ENCODE results near the gene TNFAIP1. TPM values are rescaled to one million over a fixed set of nuclear protein-coding genes. Genes with fewer than 3 reads are reported as not detected.

The TNFAIP1 gene
- total RNA-seq, 1 donor from 2014 or later: 69.3 TPM

DNA sequence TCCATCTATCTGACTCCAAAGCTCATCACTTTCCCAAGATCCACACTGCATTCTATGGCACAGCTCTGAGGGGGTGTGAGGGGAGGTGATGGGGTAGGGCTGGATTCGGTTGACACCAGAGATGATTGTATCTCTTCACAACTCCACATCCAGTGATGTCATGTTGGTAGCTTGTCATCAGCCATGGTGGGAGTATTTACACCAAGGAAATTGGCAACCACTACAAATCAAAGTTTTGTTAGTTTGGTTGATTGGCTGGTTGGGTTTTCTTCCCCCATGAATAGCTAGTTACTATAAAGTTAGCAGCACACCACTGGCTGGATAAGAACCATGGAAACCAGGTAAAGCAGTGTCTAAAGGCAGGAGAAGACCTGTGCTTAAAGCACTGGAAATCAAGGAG is 55.4 kb downstream of the TNFAIP1 start:
- TF ChIP-seq, protein P1, sequence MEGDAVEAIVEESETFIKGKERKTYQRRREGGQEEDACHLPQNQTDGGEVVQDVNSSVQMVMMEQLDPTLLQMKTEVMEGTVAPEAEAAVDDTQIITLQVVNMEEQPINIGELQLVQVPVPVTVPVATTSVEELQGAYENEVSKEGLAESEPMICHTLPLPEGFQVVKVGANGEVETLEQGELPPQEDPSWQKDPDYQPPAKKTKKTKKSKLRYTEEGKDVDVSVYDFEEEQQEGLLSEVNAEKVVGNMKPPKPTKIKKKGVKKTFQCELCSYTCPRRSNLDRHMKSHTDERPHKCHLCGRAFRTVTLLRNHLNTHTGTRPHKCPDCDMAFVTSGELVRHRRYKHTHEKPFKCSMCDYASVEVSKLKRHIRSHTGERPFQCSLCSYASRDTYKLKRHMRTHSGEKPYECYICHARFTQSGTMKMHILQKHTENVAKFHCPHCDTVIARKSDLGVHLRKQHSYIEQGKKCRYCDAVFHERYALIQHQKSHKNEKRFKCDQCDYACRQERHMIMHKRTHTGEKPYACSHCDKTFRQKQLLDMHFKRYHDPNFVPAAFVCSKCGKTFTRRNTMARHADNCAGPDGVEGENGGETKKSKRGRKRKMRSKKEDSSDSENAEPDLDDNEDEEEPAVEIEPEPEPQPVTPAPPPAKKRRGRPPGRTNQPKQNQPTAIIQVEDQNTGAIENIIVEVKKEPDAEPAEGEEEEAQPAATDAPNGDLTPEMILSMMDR (conservative IDR thresholded peaks at IDR 0.05; ENCODE audit: low read depth, low read length): no peak
- DNase-seq (ENCODE audit: low read depth): no peak
- no peak overlapping the region for H3K4me3 ChIP-seq (ENCODE audit: low read depth, low read length)

- H3K4me3 ChIP-seq (ENCODE audit: low read depth, low read length): no peak overlapping the region
- no peak for DNase-seq (ENCODE audit: low read depth)
- TF ChIP-seq, protein P1 (conservative IDR thresholded peaks at IDR 0.05; ENCODE audit: low read depth, low read length): no peak
Observed at GRCh38 chr17:28391401-28391800, 55.8 kb downstream of the TNFAIP1 start.

GRCh38 chr17:28392491-28392890 is 56.9 kb downstream of the TNFAIP1 start:
- no peak for DNase-seq (ENCODE audit: low read depth)
- TF ChIP-seq, protein P1 (conservative IDR thresholded peaks at IDR 0.05; ENCODE audit: low read depth, low read length): no peak
- H3K4me3 ChIP-seq (ENCODE audit: low read depth, low read length): no peak overlapping the region

DNA sequence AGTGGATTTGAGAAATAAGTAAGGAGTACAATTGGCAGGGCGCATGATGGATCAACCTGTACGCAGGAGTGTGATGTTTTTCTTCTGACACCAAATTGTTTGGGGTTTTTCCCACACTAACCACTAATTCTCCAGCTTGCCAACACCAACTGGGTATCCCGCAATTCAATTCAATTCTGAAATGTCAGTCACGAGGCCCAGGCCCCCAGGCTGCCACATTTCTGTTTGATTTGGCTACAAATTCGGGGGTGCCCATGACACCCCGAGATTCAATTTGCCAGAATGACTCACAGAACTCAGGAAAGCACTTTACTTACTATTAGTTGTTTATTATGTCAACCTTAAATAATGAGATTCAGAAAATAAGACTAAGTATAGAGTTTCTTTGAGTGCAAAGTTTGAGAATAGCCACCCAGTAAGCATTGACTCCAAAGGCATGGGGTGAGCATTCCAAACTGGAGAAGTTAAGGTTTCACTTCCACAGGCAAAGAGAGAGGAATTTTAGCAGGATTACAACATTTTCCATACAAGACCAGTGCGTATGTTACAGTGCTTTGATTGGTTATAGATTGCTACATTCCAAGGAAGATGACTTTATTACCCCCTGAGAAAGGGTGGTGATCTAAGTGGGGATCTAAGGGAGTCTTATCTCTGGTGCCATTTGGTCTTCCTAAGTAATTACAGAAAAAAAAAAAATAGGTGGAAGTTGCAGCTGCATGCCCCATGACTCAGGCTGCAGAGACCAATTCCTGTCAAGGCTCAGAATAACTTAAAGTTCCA is 59.0 kb downstream of the TNFAIP1 start:
- DNase-seq (ENCODE audit: low read depth): no peak

DNA sequence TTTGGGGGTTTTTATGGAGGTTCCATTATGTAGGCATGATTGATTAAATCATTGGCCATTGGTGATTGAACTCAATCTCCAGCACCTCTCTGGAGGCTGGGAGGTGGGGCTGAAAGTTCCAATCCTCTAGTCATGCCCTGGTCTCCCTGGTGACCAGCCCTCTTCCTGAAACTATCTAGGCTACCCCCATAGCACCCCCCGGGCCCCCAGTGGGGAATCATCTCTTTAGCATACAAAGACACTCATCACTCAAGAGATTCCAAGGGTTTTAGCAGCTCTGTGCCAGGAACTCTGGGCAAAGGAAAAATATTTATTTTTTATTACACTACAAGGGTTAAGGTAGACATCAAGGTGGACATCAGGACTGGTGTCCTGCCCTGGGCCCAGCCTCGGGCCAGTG is 59.9 kb downstream of the TNFAIP1 start:
- TF ChIP-seq, protein P1 (conservative IDR thresholded peaks at IDR 0.05; ENCODE audit: low read depth, low read length): no peak
- no peak for DNase-seq (ENCODE audit: low read depth)
- no peak overlapping the region for H3K4me3 ChIP-seq (ENCODE audit: low read depth, low read length)

More for the DNA sequence above, 59.0 kb downstream of the TNFAIP1 start:
- TF ChIP-seq, protein P1 (conservative IDR thresholded peaks at IDR 0.05; ENCODE audit: low read depth, low read length): no peak
- H3K4me3 ChIP-seq (ENCODE audit: low read depth, low read length): no peak overlapping the region

DNA sequence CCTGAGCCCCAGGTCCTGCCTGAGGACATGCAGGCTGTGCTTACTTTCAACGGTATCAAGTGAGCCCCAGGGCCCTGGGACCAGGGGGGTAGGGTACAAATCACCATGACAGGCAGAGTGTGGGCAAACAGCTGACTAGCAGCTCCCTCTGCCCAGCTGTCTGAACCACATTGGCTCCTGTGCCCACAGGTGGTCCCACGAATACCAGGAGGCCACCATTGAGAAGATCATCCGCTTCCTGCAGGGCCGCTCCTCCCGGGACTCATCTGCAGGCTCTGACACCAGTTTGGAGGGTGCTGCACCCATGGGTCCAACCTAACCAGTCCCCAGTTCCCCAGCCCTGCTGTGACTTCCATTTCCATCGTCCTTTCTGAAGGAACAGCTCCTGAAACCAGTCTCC is 60.4 kb downstream of the TNFAIP1 start:
- TF ChIP-seq, protein P1 (conservative IDR thresholded peaks at IDR 0.05; ENCODE audit: low read depth, low read length): no peak
- H3K4me3 ChIP-seq (ENCODE audit: low read depth, low read length): no peak overlapping the region
- DNase-seq (ENCODE audit: low read depth): no peak

Other genes with a start within 250 kb of the TNFAIP1 start
- gene TMEM97, start 16.6 kb upstream of the TNFAIP1 start, total RNA-seq: 28.5 and 69.8 TPM in 2 replicates
- 30.2 and 32.9 TPM in 2 replicates for gene IFT20, start 289 bp upstream of the TNFAIP1 start, total RNA-seq
- gene POLDIP2, start 21.8 kb downstream of the TNFAIP1 start, total RNA-seq: 96.4 and 131 TPM in 2 replicates
- gene SEBOX, start 29.4 kb downstream of the TNFAIP1 start, total RNA-seq: not detected in 2 replicates
- not detected in 2 replicates for gene VTN, start 34.5 kb downstream of the TNFAIP1 start, total RNA-seq
- 0.80 and 0.81 TPM in 2 replicates for gene SARM1, start 35.9 kb downstream of the TNFAIP1 start, total RNA-seq
- 2.8 and 4.7 TPM in 2 replicates for gene SLC46A1, start 70.5 kb downstream of the TNFAIP1 start, total RNA-seq
- gene SLC13A2, start 137.9 kb downstream of the TNFAIP1 start, total RNA-seq: not detected in 2 replicates
- not detected in 2 replicates for gene FOXN1, start 170.6 kb downstream of the TNFAIP1 start, total RNA-seq
- 28.7 and 29.2 TPM in 2 replicates for gene UNC119, start 216.9 kb downstream of the TNFAIP1 start, total RNA-seq
- gene PIGS, start 235.8 kb downstream of the TNFAIP1 start, total RNA-seq: 47.2 and 55.6 TPM in 2 replicates
- gene ALDOC, start 241.1 kb downstream of the TNFAIP1 start, total RNA-seq: 25.4 and 100.0 TPM in 2 replicates

Measured in epithelial cell of proximal tubule (primary cell).